PFSK-1 (cell line): Measurements from ENCODE around the gene STX11.

ENCODE experiments used
- FOXP2 ChIP-seq: optimal IDR thresholded peaks from 2 replicates; pipeline ENCODE3; 2011; ENCODE audit warnings: borderline replicate concordance, control low read depth, inconsistent platforms; ENCODE audit not compliant: insufficient read depth; ENCODE audit errors: extremely low read length, extremely low read depth
- POLR2AphosphoS5 ChIP-seq: IDR thresholded peaks from 2 replicates; pipeline ENCODE4 v1.6.1; 2012; ENCODE audit warnings: low read depth, mild to moderate bottlenecking, control low read depth, low read length, moderate library complexity
- SIN3A ChIP-seq: IDR thresholded peaks from 2 replicates; pipeline ENCODE4 v1.6.1; 2012; ENCODE audit warnings: mild to moderate bottlenecking, low read length, moderate library complexity, borderline replicate concordance; ENCODE audit not compliant: insufficient read depth
- TAF1 ChIP-seq: IDR thresholded peaks from 2 replicates; pipeline ENCODE4 v1.6.1; 2012; ENCODE audit warnings: low read length, control low read depth, borderline replicate concordance; ENCODE audit not compliant: insufficient read depth
- TF ChIP-seq, protein P1 (sequence below), 2 experiments: IDR thresholded peaks; 2 replicates each; pipeline versions ENCODE4 v1.6.1 to v1.8.0; 2011 to 2012; ENCODE audit warnings: low read depth in 2 of 2, low read length in 2 of 2, control low read depth in 1 of 2, inconsistent platforms in 1 of 2, mild to moderate bottlenecking in 1 of 2, moderate library complexity in 1 of 2; ENCODE audit not compliant: insufficient read depth in 1 of 2

The STX11 gene

DNA sequence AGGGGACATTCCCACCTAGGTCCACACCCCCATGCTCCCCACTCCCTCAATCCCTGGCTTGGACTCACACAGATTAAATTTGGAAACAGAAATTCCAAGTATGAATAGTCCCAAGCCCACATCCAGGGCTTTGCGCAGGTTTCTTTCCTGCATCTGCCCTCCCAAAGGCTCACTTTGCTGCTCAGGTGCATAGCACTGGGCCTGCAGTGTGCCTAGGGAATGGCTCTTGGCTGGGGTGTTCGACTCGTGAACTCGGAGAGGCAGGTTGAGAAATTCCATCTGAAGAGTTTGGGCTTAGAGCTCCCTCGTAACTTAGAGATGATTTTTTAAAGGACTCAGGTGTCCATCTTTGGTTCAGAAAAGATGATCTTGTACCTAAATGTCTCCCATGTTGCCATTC is 40.1 kb upstream of the STX11 start:
- TF ChIP-seq SIN3A, result no peak
- no peak for TF ChIP-seq TAF1
- TF ChIP-seq FOXP2, result no peak
- TF ChIP-seq POLR2AphosphoS5, result no peak
- TF ChIP-seq, protein P1, sequence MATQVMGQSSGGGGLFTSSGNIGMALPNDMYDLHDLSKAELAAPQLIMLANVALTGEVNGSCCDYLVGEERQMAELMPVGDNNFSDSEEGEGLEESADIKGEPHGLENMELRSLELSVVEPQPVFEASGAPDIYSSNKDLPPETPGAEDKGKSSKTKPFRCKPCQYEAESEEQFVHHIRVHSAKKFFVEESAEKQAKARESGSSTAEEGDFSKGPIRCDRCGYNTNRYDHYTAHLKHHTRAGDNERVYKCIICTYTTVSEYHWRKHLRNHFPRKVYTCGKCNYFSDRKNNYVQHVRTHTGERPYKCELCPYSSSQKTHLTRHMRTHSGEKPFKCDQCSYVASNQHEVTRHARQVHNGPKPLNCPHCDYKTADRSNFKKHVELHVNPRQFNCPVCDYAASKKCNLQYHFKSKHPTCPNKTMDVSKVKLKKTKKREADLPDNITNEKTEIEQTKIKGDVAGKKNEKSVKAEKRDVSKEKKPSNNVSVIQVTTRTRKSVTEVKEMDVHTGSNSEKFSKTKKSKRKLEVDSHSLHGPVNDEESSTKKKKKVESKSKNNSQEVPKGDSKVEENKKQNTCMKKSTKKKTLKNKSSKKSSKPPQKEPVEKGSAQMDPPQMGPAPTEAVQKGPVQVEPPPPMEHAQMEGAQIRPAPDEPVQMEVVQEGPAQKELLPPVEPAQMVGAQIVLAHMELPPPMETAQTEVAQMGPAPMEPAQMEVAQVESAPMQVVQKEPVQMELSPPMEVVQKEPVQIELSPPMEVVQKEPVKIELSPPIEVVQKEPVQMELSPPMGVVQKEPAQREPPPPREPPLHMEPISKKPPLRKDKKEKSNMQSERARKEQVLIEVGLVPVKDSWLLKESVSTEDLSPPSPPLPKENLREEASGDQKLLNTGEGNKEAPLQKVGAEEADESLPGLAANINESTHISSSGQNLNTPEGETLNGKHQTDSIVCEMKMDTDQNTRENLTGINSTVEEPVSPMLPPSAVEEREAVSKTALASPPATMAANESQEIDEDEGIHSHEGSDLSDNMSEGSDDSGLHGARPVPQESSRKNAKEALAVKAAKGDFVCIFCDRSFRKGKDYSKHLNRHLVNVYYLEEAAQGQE (IDR thresholded peaks at IDR 0.05; ENCODE audit: insufficient read depth in 1 of 2, low read depth in 2 of 2, low read length in 2 of 2), result no peak

DNA sequence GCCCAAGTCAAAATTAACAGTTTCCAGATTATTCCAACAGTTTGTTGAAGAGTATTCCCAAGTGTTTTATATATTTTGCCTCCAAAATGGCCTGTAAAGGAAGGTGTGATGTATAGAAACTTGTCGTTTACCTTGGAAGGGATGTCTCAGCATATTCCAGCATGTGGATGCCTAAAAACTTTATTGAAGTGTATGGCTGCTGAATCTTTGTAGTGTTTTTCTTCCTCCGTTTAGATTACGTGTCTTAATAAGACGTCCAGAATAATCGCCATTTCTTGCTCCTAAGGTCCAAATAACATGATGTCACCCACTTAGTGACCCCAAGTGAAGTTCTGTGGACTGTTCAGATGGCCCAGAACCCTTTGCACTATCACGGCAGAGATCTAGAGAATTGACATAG is 37.0 kb upstream of the STX11 start:
- TF ChIP-seq FOXP2 (no peak), POLR2AphosphoS5 (no peak), SIN3A (no peak), TAF1 (no peak)
- TF ChIP-seq, protein P1 (IDR thresholded peaks at IDR 0.05; ENCODE audit: insufficient read depth in 1 of 2, low read depth in 2 of 2, low read length in 2 of 2), result no peak

DNA sequence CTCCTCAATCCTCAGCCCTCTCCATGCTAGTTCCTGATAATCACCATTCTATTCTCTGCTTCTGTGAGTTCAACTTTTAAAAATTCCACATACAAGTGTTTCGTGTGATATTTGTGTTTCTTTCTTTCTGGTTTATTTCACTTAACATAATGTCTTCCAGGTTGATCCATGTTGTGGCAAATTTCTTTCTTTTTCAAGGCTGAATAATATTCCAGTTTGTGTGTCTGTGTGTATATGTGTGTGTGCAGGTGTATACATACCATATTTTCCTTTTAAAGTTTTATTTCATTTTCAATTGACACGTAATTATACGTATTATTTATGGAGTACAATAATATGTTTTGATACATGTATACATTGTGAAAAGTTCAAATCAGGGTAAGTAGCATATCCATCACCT is 35.1 kb upstream of the STX11 start:
- TF ChIP-seq, protein P1 (IDR thresholded peaks at IDR 0.05; ENCODE audit: insufficient read depth in 1 of 2, low read depth in 2 of 2, low read length in 2 of 2), result no peak
- TF ChIP-seq SIN3A (no peak), FOXP2 (no peak), POLR2AphosphoS5 (no peak), TAF1 (no peak)

DNA sequence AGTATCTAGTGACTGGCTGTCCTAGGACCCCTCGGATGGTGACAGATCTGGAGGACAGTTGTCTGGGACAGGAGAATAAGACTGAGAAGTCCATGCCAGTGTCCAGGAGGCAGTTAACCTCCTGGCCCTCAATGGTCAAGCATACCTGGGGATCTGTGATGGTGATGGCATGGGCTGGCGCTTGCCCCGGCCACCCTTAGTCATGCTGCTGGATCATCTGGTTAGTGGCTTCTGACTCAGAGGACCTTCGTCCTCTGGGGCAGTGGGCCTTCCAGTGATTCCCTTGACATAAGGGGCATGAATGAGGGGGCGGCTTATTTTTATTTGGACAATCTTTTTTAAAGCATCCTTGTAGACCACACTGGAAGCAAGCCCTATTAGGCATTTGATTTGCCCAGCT is 30.9 kb upstream of the STX11 start:
- TF ChIP-seq TAF1 (no peak), POLR2AphosphoS5 (no peak), SIN3A (no peak), FOXP2 (no peak)
- TF ChIP-seq, protein P1 (IDR thresholded peaks at IDR 0.05; ENCODE audit: insufficient read depth in 1 of 2, low read depth in 2 of 2, low read length in 2 of 2), result no peak

DNA sequence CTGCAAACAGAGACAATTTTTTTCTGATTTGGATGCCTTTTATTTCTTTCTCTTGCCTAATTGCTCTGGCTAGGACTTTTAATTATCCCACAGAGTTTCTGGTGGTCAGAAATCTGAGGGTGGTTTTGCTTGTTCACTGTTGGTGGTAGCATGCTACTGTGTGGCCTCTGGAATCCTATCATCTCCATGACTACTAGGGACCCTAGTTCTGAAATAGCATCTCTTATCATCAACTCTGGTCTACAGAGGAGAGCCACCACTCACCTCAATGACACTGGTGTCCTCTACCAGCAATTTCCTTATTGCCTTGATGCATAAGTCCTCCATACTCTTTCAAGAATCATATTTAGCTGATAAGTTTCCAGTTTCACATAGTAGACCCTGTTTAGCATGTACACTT is 27.5 kb upstream of the STX11 start:
- no peak for TF ChIP-seq POLR2AphosphoS5
- TF ChIP-seq SIN3A, result no peak
- TF ChIP-seq TAF1, result no peak
- TF ChIP-seq, protein P1 (IDR thresholded peaks at IDR 0.05; ENCODE audit: insufficient read depth in 1 of 2, low read depth in 2 of 2, low read length in 2 of 2), result no peak
- no peak for TF ChIP-seq FOXP2
